ENCODE results near the gene TLR1.
"Not testable (repeated sequence)": the region's sequence is repeated elsewhere in the genome, so short reads cannot be mapped to it uniquely, and the experiment has no call there.

Gene TLR1

DNA sequence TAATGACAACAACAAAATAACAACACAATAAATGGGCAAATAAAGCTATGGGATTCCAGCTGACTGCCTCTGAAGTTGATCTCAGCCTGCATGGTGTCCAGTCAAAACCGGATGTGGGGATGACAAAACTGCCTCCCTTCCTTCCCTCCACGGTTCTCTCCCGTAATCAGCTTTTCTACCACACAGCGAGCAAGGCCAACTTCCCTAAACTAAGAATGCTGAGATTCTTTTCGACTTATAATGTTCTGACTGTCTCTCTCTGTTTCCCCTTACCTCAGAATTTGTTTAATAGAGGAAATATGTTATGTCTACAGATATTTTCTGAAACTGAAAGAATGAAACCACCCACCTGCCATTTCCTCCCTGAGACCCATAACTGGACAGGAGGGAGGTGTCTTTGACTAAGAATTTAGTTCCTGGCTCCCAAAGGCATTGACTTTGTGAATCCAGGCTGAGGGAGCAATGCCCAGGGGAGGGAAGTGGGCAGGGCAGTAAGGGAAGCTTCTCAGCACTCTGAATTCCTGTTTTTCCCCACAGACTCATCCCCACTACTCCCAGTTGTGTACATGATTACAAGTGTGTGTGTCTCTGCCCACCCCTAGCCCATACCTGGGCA, 1.0 kb upstream of the TLR1 start:
- DNase-seq, result no peak

- no peak for DNase-seq
Observed at GRCh38 chr4:38803833-38804653, 548 bp downstream of the TLR1 start.

GRCh38 chr4:38802561-38803355, 1.8 kb downstream of the TLR1 start:
- no peak for DNase-seq

DNA sequence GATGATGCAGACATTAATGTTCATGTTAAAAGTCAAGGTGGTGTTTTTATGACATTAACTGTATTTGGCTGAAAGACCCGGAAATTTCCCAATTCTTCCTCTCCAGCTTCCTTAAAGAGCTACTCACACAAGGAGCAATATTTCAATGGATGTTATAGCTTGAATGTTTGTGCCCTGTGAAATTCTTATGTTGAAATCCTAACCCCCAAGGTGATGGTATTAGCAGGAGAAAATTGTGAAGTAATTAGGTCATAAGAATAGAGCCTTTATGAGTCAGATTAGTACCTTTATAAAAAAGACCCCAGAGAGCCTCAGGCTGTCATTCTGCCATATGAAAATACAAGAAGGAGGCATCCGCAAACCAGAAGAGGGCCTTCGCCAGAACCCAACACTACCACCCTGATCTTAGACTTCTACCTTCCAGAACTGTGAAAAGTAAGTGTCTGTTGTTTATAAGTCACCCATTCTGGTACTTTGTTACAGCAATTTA, 3.6 kb downstream of the TLR1 start:
- no peak for DNase-seq

DNA sequence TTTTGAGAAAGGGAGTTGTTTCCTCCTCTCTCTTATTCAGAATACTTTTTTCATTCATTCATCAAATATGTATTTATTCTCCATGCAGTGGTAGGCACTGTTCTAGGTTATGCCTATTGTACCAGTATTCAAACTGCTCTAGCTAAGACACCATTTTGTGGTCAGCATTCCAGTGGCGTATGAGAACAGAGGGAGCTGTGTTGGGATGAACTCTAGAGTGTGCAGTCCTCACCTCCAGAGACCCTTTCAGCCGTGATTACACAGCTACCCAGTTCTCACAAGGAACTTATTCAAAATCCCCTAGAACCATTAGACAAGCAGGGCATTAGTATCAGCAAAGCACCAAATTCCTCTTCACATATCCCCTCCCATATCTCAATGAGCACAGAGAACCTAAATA, 4.2 kb downstream of the TLR1 start:
- DNase-seq, result no peak

DNA sequence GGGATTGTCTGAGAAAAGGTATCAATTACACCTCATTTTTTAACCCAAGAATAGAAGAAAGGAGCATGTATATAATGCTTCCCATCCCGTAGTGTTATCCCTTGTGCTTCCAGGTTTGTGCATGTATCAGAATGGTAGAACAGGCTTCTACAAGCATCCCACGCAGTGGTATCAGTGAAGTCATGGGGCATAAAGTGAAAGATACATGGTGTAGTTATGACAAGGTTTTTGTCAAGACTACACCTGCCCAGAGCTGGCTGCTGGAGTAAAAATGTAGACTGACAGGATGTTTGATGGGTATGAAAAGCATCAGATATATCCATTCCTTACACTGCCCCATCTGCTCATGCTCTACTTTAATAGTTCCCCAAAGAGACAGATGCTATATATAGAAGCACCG, 9.5 kb downstream of the TLR1 start:
- DNase-seq, result no peak

DNA sequence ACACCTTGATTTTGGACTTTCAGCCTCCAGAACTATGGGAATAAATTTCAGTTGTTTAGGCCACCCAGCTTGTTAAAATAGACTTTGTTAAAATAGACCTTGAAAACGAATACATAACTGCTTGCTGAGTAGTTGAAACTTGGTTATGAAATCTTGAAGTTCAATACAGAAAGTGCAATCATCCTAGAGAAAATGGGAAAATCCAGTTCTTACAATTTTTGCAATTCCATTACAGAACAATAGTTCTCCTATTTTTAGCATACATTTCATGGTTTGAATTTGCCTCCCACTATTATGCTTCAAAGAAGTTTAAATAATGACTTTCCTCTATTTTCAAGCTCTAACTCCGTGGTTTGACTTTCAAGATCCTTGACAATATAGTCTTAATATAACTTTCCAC, 10.5 kb downstream of the TLR1 start:
- DNase-seq, result no peak

- no peak for DNase-seq
Observed at GRCh38 chr4:38791010-38791409, 13.6 kb downstream of the TLR1 start.

DNA sequence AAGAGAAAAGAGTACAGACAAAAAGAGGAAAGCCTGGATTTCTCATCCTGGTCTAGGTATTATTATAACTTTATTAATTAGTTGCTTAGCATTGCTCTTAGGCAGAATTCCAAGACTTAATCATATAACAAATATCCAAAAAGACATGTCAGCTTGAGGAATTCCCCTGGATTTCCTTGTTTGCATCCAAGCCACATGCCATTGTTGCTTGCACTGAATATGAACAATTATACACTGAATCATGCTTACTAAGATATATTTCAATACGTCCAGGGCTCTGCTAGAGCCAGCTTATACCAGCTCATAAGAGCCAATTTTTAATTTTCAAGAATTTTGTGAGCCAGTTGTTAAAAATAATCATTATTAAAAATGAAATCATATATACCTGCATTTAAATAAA, 16.3 kb downstream of the TLR1 start:
- DNase-seq, result no peak

DNA sequence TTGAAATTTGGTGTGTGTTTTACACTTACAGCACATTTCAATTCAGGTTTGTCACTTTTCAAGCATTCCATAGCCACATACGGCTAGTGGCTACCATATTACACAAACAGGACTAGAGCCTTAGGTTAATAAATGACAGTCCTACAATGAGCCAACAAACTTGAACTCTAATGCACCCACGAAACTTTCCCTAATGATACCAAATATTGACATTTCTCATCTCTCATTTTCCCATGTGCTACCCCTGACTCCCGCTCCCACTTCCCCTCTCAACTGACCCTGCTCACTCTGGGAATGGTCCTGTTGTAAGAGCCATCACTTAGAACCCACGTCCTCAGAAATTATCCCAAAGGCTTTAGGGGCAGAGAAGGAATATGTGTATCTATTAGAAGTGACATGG, 16.9 kb downstream of the TLR1 start:
- no peak for DNase-seq

GRCh38 chr4:38785901-38786402, 18.6 kb downstream of the TLR1 start:
- DNase-seq, result no peak

- DNase-seq, result no peak
Observed at GRCh38 chr4:38785041-38785790, 19.4 kb downstream of the TLR1 start.

- no peak for DNase-seq
Observed at GRCh38 chr4:38784141-38784540, 20.4 kb downstream of the TLR1 start.

DNA sequence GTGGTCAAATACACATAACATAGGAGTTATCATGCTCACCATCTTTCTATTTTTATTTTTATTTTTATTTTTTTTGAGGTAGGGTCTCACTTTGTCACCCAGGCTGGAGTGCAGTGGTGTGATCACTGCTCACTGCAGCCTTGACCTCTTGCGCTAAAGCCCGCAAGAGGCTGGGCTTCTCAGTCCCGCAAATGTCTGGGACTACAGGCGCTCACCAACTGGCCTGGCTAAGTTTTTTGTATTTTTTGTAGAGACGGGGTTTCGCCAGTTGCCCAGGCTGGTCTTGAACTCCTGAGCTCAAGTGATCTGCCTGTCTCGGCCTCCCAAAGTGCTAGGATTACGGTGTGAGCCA, 21.5 kb downstream of the TLR1 start:
- DNase-seq, result no peak

DNA sequence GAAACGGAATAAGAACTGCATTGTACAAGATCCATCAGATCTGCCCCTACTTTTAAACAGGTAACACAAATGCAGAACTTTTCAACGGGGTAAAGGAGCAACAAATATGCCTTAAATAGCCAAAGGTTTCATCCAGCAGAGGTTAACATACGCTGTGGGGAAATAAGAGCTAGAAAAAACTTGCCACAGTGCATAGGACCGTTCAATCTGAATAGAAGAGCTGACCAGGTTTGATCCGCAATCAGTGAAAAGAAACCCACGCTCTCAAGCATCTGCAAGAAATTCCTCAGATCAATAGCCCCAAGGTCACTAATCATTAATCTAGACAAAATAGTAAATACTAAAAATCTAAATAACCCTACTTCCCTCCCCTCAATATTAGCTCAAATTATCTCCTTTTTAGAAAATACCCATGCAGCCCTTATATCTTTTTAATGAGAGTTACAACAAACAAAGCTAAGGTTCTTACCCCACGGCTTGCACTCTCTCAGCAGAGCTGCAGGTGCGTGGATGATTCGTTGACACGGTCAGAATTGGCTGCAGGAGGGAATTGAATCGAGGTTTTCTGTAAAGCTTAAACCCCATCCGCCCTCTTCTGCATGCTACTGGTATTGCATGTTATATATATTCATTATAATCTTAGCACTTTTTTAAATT, 22.0 kb downstream of the TLR1 start, which contains the start of gene TLR10:
TLR10 (minus strand) TSS at position 539 of the 657 bp plus-strand sequence. CDS start 7,400 bp downstream, outside the sequence.
- DNase-seq, result peak; percentile 16

DNA sequence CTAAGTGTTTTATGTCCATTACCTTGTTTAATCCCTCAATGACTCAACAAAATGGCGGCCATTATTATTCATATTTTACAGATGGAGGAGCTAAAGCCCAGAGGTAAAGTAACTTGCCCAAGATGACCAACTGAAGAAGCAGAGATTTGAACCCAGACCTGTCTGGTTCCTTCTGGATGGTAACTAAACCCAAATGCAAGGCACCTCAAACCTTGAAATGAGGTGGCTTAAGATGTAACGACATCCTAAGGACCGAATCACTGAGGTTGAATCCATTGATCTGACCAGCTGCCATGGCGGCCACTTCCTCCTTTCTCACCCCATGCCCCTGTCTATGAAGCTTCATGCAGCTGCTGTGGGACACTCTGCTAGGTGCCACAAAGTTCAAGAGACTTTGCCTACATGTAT, 22.7 kb downstream of the TLR1 start:
- DNase-seq, result no peak

GRCh38 chr4:38780833-38781484, 23.6 kb downstream of the TLR1 start:
- no peak for DNase-seq

DNA sequence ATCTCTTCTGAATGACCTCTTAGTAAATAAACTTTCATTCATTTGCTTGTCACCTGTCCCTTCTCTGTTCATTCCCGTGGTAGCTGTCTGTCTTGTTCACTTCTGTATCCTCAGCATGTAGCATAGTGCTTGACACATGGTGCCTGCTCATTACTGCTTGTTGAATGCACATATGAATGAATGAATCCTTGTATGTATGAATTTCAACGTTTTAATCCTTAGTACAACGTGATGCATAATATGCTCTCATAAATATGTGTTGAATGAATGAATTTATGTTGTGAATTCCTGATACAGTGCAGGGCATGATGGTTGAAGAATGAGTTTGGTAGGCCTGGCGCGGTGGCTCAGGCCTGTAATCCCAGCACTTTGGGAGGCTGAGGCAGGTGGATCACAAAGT, 24.8 kb downstream of the TLR1 start:
- DNase-seq, result no peak

DNA sequence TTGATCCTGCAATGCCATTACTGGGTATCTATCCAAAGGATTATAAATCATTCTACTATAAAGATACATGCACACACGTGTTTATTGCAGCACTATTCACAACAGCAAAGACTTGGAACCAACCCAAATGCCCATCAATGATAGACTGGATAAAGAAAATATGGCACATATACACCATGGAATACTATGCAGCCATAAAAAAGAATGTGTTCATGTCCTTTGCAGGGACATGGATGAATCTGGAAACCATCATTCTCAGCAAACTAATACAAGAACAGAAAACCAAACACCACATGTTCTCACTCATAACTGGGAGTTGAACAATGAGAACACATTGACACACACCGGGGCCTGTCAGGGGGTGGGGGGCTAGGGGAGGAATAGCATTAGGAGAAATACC, 26.7 kb downstream of the TLR1 start:
- not testable (repeated sequence) for DNase-seq

- no peak for DNase-seq
Observed at GRCh38 chr4:38775326-38775725, 29.3 kb downstream of the TLR1 start.

DNA sequence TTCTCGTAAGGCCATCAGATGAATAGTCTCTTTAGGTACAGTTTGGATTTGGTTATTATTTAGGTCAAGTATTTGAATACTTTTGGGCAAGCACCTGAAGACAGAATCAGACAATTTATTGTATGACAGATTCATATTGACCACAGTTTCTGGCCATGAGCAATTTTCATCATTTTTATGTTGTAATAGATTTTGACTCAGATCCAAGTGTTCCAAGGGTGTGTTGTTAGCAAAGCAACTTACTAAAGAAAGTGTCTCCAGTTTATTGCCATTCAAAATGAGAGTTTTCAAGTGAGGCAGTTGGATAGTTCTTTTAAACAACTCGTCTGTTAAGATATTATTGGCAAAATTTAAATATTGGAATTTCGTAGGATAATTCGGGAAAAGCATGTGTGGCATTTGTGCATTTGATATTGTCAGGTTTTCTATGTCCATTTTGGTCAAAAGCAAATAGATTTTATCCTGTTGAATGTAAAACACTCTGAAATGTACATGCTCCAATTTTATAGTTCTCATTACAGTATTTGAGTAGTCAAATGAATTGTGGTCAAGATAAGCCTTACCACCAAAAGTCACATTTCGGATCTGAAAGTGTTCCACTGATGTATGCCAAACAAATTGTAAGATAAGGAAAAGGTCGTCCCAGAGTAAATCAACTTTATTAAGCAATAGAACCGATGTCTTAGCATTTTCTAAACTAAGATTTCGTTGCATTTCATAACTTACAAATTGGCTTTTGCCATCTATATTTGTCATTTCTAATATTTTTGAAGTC, 30.2 kb downstream of the TLR1 start:
- no peak for DNase-seq

Data from stimulated activated CD4-positive, alpha-beta T cell treated with anti-CD3 and anti-CD28 coated beads, Interleukin-12 subunit alpha, Interleukin-12 subunit beta, amount 100 ng/mL, for 4 hours (primary cell).